H1 (cell line): ENCODE results near the gene CHD9.
"Not testable (repeated sequence)": the region's sequence is repeated elsewhere in the genome, so short reads cannot be mapped to it uniquely, and the experiment has no call there.

Experiments
- CBX5 ChIP-seq: fragments of 300-800, 300-1000 bp; sonication (generic); IDR thresholded peaks from 2 replicates; pipeline ENCODE4 v1.7.1; 2016; ENCODE audit warnings: antibody characterized with exemption, low read length, low read depth
- CEBPB ChIP-seq: IDR thresholded peaks from 2 replicates; pipeline ENCODE4 v1.6.1; 2012; ENCODE audit warnings: low read depth, low read length
- CREB1 ChIP-seq: IDR thresholded peaks from 2 replicates; pipeline ENCODE4 v1.6.1; 2012; ENCODE audit warnings: inconsistent platforms
- HDAC2 ChIP-seq, 2 experiments: fragments of 300-600 bp in 1 of 2; sonication (generic) in 1 of 2; IDR thresholded peaks; 2 replicates each; pipeline ENCODE4 v1.6.1; 2011 to 2012; ENCODE audit warnings: low read depth in 2 of 2, low read length in 2 of 2, mild to moderate bottlenecking in 2 of 2, moderate library complexity in 2 of 2, borderline replicate concordance in 1 of 2, inconsistent platforms in 1 of 2
- JUND ChIP-seq: IDR thresholded peaks from 2 replicates; pipeline ENCODE4 v1.6.1; 2011; ENCODE audit warnings: mild to moderate bottlenecking, improper control_type of control experiment, low read length
- NRF1 ChIP-seq: IDR thresholded peaks from 2 replicates; pipeline ENCODE4 v1.6.1; 2011; ENCODE audit warnings: mild to moderate bottlenecking, low read depth, low read length, improper control_type of control experiment
- POLR2A ChIP-seq, 2 experiments: IDR thresholded peaks; 1 replicate in 1 of 2; 2 replicates in 1 of 2; pipeline ENCODE4 v1.6.1; 2011; ENCODE audit warnings: low read depth in 2 of 2, low read length in 2 of 2, mild to moderate bottlenecking in 2 of 2; ENCODE audit errors: control extremely low read depth in 1 of 2
- RFX5 ChIP-seq: IDR thresholded peaks from 2 replicates; pipeline ENCODE4 v1.6.1; 2011; ENCODE audit warnings: low read depth, low read length, improper control_type of control experiment, borderline replicate concordance
- RNF2 ChIP-seq: fragments of 200-900, 300-1000 bp; sonication (generic); IDR thresholded peaks from 2 replicates; pipeline ENCODE4 v1.7.1; 2016; ENCODE audit warnings: borderline replicate concordance, low read depth, mild to moderate bottlenecking, antibody characterized with exemption, low read length; ENCODE audit not compliant: poor library complexity, severe bottlenecking; ENCODE audit errors: missing control alignments
- TCF12 ChIP-seq: IDR thresholded peaks from 2 replicates; pipeline ENCODE4 v1.6.1; 2011; ENCODE audit warnings: low read depth, mild to moderate bottlenecking, low read length
- TF ChIP-seq, protein P1 (sequence below), 3 experiments: IDR thresholded peaks; 1 replicate in 2 of 3; 2 replicates in 1 of 3; pipeline versions ENCODE4 v1.5.1 to v1.6.1; 2011; ENCODE audit warnings: low read length in 3 of 3, mild to moderate bottlenecking in 3 of 3, inconsistent platforms in 2 of 3, low read depth in 1 of 3, moderate library complexity in 1 of 3; ENCODE audit not compliant: insufficient read depth in 1 of 3; ENCODE audit errors: control extremely low read depth in 1 of 3
- TF ChIP-seq, protein P2 (sequence below): IDR thresholded peaks from 2 replicates; pipeline ENCODE4 v1.6.1; 2011; ENCODE audit warnings: low read depth, mild to moderate bottlenecking, low read length; ENCODE audit not compliant: insufficient read depth

DNA sequence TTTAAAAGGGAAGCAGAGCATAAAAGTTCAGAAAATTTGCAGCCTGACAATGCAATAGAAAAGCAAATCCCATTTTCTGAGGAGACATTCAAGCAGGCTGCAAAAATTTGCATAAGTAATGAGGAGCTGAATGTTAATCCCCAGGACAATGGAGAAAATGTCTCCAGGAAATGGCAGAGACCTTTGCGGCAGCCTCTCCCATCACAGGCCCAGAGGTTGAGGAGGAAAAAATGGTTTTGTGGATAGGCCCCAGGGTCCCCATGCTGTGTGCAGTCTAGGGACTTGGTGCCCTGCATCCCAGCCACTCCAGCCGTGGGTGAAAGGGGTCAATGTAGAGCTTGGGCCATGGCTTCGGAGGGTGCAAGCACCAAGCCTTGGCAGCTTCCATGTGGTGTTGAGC lies 19.5 kb downstream of the CHD9 start:
- TF ChIP-seq HDAC2 (IDR thresholded peaks at IDR 0.05; ENCODE audit: borderline replicate concordance in 1 of 2, low read depth in 2 of 2, low read length in 2 of 2); POLR2A (IDR thresholded peaks at IDR 0.05; ENCODE audit: control extremely low read depth in 1 of 2, low read depth in 2 of 2, low read length in 2 of 2); RNF2; CEBPB; CBX5; RFX5; JUND; CREB1; TCF12; NRF1: not testable (repeated sequence)
- TF ChIP-seq, protein P1, sequence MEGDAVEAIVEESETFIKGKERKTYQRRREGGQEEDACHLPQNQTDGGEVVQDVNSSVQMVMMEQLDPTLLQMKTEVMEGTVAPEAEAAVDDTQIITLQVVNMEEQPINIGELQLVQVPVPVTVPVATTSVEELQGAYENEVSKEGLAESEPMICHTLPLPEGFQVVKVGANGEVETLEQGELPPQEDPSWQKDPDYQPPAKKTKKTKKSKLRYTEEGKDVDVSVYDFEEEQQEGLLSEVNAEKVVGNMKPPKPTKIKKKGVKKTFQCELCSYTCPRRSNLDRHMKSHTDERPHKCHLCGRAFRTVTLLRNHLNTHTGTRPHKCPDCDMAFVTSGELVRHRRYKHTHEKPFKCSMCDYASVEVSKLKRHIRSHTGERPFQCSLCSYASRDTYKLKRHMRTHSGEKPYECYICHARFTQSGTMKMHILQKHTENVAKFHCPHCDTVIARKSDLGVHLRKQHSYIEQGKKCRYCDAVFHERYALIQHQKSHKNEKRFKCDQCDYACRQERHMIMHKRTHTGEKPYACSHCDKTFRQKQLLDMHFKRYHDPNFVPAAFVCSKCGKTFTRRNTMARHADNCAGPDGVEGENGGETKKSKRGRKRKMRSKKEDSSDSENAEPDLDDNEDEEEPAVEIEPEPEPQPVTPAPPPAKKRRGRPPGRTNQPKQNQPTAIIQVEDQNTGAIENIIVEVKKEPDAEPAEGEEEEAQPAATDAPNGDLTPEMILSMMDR (IDR thresholded peaks at IDR 0.05; ENCODE audit: control extremely low read depth in 1 of 3, insufficient read depth in 1 of 3, low read depth in 1 of 3, low read length in 3 of 3), result not testable (repeated sequence)
- TF ChIP-seq, protein P2, sequence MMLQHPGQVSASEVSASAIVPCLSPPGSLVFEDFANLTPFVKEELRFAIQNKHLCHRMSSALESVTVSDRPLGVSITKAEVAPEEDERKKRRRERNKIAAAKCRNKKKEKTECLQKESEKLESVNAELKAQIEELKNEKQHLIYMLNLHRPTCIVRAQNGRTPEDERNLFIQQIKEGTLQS, result not testable (repeated sequence)
